HG02973 (cell line): ENCODE data around the gene PSME2.
A peak's percentile ranks its signal among the peaks of the same experiment; 100 is the strongest.
"Not testable (repeated sequence)": the region's sequence is repeated elsewhere in the genome, so short reads cannot be mapped to it uniquely, and the experiment has no call there.

Source experiments
- ATAC-seq: cut with Tn5 transposase; IDR thresholded peaks from one replicate; pipeline ENCODE4 v1.9.1; 2021; ENCODE audit warnings: moderate library complexity; ENCODE audit not compliant: unreplicated experiment

The PSME2 gene

GRCh38 chr14:24115422-24116127 lies 30.8 kb downstream of the PSME2 start:
- ATAC-seq: no peak

GRCh38 chr14:24114532-24115421 lies 31.6 kb downstream of the PSME2 start, which contains the start of the genes DCAF11 and NRL:
Gene DCAF11 (plus strand): TSS chr14:24114777. CDS start chr14:24115595, 818 bp downstream.
Gene NRL (minus strand): TSS chr14:24114949. CDS start chr14:24082848, 32,101 bp downstream.
- peak; percentile 79 for ATAC-seq

- ATAC-seq: peak; percentile 20
These were observed 32.4 kb downstream of the PSME2 start for GRCh38 chr14:24113801-24114531.

GRCh38 chr14:24113379-24113800 lies 33.0 kb downstream of the PSME2 start:
- ATAC-seq: no peak

- no peak for ATAC-seq
These were observed 35.9 kb downstream of the PSME2 start for GRCh38 chr14:24110523-24110922.

GRCh38 chr14:24110060-24110459 lies 36.4 kb downstream of the PSME2 start:
- no peak for ATAC-seq

- ATAC-seq: no peak
These were observed 38.0 kb downstream of the PSME2 start for GRCh38 chr14:24108336-24108874.

- ATAC-seq: no peak
These were observed 39.6 kb downstream of the PSME2 start for GRCh38 chr14:24106672-24107271.

- not testable (repeated sequence) for ATAC-seq
These were observed 40.7 kb downstream of the PSME2 start for GRCh38 chr14:24105609-24106239.

- no peak for ATAC-seq
These were observed 43.0 kb downstream of the PSME2 start for GRCh38 chr14:24103451-24103850.

- ATAC-seq: no peak
These were observed 43.9 kb downstream of the PSME2 start for GRCh38 chr14:24102357-24103048.

- ATAC-seq: no peak
These were observed 45.4 kb downstream of the PSME2 start for GRCh38 chr14:24100982-24101494.

GRCh38 chr14:24100197-24100981 lies 46.0 kb downstream of the PSME2 start:
- ATAC-seq: no peak

- ATAC-seq: no peak
These were observed 47.2 kb downstream of the PSME2 start for GRCh38 chr14:24098927-24099813.

- ATAC-seq: no peak
These were observed 48.0 kb downstream of the PSME2 start for GRCh38 chr14:24098229-24098926.

- no peak for ATAC-seq
These were observed 49.7 kb downstream of the PSME2 start for GRCh38 chr14:24096545-24097181.
